Left lobe of liver (tissue), 2 donors: Measurements from ENCODE around the gene TRPV4. TPM values are rescaled to one million over a fixed set of nuclear protein-coding genes. Genes with fewer than 3 reads are reported as not detected.
"Not testable (repeated sequence)": the region's sequence is repeated elsewhere in the genome, so short reads cannot be mapped to it uniquely, and the experiment has no call there.

Source experiments
- ATAC-seq: fragments of 200-7000 bp; cut with Tn5 transposase; one replicate; pipeline ENCODE4 v1.9.1; 2020; ENCODE audit warnings: mild to moderate bottlenecking, moderate library complexity
- DNase-seq: peaks from one replicate; pipeline ENCODE4 v3.0.0-alpha.2; 2020; ENCODE audit warnings: low spot score
- total RNA-seq: library from RNA; stranded (reverse); gene quantifications from one replicate; pipeline ENCODE4 v1.2.1, GENCODE V29; 2021
- donor health status: DM: no; HTN: no; CAD: no; lungs with moderate emphysema.
- donor health status: DM: no; HTN: yes; CAD: no.

The TRPV4 gene
- total RNA-seq, 1 donor from 2014 or later = 6.7 TPM

DNA sequence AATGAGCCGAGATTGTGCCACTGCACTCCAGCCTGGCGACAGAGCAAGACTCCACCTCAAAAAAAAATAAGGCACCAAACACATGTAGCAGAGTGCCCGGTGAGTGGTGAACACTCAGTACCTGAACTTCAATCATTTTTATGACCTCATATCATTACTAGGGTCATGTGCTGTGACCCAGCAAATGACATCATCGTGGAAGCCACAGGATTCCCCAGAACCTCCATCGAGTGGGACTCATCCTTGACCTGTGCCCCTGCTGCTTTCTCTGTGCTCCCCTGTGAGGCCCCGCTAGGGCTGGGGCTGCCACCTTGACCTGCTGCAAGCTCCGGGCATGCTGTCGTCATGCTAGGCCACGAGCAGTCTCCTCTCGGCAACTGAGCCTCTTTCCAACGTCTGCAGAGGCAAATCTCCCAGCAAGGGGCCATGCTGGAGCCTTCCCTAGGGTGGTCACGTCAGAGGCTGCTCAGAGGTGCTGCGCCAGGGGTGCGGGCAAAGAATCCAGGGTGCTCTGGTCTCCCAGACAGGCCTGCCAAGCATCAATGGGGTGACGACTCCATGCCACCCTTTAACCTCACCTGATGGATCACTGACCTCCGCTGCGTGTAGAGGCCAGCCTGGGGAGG lies 28.6 kb upstream of the TRPV4 start:
- DNase-seq = no peak
- ATAC-seq = no peak

DNA sequence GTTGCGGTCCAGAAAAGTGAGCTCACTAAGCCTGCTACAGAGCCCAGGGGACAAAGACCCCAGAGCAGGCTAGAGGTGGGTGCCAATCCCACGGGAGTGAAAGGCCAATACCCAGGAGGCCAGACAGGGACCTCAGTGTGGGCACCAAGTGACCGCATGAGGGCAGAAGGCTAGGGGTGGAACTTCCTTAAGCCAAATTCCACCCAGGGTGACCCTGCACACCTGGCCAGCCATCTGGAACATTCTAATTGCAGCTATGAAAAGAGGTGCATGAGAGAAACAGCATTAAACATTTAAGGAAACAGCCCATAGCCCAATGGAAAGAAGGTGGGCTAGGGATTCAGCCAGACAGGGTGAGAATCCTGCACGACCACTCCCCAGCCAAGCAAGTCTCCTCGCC lies 27.8 kb upstream of the TRPV4 start:
- DNase-seq (no peak), ATAC-seq (no peak)

DNA sequence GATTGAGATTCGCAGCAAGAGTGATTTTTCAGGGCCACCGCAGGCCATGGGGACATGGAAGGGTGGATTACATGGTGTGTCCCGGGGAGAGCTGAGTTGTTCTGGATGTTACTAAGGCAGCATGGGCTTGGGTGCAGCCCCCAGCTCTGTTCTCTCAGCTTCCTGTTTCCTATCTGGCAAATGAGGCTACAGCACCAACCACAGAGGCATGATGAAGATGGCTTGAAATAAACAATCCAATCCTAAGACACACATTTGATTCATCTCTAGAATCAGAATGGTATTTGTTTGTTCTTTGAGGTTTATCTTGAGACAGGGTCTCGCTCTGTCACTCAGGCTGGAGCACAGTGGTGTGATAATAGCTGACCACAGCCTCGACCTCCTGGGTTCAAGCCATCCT lies 25.6 kb upstream of the TRPV4 start:
- DNase-seq (no peak), ATAC-seq (no peak)

DNA sequence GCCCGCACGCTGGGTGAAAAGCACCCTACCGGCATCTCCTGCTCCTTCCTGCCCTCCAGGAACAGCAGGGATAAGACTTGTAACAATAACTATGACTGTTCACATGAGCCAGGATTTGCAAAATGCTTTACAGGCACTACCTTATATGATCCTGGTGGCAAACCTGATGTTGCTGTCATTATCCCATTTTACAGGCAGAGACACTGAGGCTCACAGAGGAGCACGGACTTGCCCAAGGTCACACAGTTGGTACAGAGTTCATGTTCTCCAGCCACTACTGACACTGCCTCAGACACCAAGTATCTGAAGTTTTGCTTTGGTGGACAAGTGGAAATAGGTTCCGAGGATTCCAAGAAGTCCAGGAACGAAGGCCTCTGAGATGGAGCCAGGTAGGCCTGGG lies 24.5 kb upstream of the TRPV4 start:
- DNase-seq (no peak), ATAC-seq (no peak)

DNA sequence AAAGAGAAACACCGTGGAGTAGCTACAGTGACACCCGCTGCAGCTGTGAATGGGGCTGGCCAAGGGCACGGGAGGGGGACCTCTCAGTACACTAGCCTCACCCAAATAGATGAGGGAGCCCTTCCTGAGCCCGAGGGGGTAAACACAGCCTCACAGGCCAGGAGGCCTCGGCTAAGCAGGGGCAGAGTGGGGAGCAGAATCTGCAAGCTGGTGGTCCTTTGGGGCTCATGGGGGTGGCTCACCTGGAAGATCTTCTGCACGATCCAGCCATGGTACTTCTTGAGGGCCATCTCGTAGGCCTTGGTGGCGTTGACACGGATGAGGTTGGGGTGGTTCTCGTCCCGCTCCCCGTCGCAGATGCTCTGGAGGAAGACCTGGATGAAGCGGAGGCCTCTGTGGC lies 22.2 kb upstream of the TRPV4 start:
- ATAC-seq (no peak), DNase-seq (no peak)

DNA sequence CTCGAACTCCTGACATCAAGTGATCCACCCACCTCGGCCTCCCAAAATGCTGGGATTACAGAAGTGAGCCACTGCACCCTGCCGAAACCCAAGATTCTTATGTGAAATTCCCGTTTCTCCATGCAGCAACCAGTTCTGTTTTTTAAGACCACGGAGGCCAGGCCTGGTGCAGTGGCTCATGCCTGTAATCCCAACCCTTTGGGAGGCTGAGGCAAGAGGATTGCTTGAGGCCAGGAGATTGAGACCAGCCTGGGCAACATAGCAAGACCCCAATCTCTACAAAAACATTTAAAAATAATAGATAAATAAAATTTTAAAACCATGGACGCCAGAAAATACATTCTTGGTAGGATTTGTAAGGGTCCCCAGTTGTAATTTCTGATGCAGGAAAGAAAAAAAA lies 17.3 kb upstream of the TRPV4 start:
- not testable (repeated sequence) for ATAC-seq, DNase-seq

DNA sequence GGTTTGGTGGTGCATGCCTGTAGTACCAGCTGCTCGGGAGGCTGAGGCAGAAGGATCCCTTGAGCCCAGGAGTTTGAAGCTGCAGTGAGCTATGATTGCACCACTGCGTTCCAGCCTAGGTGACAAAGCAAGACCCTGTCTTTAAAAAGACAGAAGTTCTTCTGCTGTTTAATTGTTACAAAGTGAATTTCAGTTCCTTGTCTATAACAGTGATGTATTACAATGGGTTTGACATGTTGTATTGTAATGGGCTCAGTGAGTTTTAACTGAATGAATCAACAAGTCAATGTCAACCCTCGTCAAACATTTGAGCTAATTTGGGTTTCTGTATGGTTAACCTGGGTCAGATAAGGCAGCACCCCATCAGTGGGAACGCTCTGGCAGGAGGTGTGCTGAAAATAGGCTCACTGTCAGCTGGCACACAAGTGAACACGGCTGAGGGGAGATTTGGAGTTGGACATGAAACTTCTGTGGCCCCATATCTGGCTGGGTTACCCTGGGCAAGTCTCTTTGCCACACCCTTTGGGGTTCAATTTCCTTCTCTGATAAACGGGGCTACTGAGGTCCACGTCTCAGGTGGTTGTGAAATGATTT lies 14.0 kb upstream of the TRPV4 start:
- DNase-seq = no peak
- ATAC-seq = no peak

DNA sequence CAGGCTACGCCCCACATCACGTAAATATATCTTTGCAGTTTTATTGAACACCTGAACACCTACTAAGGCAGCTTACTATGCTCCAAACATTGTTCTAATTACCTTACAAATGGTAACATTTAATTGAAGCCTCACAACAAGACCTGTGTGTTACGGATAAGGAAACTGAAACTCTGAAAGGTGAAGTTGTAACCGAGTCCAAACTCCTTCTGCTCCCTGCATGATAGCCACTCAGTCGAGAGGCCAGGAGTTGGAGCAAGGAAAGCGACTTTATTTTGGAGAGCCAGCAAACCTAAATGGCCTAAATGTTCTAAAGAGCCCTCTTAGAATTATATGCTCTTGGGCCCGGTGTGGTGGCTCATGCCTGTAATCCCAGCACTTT lies 12.6 kb upstream of the TRPV4 start:
- ATAC-seq (no peak), DNase-seq (no peak)

DNA sequence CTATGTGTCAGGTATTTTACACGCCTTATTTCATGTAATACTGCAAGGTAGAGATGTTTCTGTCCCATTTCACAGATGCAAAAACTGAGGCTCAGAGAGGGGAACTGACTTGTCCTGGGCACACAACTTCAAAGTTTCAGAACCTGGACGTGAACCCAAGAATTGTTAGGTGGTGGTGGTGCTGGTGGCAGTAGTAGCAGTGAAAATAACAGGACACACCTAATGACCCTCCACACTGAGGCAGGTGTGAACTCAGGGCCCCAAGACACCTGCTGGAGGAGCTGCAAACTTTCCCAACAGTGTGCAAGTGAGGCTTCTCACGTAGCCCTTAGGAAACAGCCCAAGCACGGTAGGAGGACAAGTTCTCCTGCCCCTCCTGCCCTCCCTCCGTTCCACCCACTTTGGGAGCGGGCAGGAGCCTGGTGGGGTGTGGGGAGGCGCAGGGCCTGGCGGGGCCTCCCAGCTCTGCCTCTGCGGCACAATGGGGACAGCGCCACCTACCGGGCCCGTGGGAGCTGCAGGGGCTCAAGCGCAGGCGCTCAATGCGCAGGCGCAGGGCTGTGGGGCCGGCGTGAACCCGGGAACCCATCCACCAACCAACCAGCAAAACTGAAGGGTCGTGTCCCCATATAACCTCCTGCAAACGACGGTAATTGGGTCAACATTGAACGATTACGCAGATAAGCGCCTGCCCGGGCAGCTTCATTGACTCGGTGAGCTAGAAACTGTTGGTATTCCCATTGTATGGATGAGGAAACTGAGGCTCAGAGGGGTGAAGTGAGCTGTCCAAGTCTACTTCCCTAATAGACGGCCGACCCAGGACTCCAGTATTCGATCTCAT lies 12.0 kb upstream of the TRPV4 start:
- ATAC-seq = peak; percentile 99
- DNase-seq = peak; percentile 89

DNA sequence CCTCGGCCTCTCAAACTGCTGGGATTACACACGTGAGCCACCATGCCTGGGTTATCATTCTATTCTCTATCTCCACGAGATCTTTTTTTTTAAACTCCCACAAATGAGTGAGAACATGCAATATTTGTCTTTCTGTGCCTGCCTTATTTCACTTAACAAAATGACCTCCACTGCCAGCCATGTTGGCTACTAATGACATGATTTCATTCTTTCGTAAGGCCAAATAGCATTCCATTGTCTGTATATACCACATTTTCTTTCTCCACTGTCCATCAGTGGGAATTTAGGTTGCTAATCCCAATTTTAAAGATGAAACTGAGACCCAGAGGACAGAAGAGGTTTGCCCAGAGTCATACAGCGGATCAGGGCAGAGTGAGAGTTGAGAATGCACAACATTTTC lies 10.9 kb upstream of the TRPV4 start:
- DNase-seq (no peak), ATAC-seq (no peak)

DNA sequence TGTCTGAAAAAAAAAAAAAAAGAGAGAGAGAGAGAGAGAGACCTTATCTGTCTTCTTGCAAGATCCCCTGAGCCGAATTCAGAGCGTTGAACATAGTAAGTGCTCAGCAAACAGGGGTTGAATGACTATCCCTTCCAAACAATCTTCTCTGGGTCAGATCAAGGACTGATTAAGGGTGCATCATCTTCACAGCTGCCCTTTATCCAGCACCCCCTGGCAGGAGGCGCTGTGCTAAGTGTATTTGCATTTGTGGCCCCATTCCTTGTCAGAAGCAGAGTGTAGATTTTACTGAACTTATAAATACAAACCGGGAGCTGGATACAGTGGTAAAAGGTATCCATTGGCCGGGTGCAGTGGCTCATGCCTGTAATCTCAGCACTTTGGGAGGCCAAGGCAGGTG lies 8.8 kb upstream of the TRPV4 start:
- ATAC-seq = no peak
- no peak for DNase-seq

DNA sequence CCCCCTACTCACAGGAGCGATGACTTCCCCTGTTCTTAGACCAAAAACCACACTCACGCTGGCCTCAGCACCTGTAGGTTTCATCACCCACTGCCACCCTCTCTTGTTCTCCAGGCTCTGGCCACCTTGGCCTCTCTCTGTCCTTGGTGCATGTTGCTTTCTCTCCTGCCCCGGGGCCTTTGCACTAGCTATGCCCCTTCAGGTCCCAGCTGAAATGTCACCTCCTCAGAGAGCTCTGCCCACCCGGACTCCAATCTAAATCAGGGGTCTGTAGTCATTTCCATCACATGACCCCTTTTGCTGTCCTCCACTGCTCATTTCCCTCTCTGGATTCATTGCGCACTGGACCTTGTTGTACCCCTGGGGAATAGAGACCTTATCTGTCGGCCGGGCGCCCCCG lies 8.2 kb upstream of the TRPV4 start:
- ATAC-seq (no peak), DNase-seq (no peak)

DNA sequence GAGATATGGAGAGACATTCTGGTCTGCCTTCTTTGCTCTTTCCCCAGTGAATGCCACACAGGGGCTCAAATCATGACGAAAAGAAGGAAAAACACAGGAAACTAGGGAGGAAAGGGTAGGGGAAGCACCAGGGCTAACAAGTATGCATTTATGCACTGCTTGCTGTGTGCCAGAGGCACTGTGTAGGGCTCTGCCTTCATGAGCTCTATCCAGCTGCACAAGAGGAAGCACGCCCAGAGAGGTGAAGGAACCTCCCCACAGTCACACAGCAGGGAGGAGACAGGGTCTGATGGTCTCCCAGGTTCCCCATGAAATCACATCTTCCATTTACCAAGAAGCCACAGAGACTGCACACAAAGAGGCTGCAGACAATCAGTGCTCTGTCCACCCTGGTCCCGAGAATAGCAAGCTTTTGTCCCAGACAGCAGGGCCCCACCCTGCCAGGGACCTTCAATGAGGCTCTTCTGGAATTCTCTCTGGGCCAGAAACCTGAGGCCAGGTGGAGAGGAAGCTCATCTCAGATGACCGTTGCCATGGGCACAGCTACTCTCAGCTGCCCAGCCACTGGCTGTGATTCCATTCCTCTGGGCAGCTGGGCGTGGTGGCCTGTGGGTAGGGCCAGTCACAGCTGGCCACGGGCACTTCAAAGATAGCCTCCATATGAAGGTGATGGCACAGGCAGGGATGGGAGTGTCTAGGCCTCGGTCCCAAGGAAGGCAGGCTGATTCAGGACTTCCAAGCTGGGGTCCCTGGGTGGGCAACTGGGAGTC lies 7.3 kb upstream of the TRPV4 start:
- no peak for DNase-seq
- ATAC-seq = no peak

DNA sequence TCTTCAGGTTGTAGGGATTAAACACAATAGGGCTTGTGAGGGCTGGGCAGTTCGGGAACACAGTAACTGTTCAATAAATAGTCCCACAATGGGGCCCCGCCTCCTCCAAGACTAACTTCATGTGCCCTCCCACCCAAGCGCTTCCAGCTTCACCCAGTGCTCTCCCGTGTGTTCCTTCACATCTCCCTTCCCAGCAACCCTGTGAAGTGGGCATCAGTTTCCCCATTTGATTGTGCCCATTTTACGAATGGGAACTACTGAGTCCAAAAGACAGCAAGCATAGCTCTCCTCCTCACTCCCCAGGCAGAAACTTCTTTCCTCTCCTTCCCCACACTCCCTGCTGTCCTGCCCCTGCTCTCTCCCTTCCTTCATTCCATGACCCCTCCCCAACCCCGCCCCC lies 6.2 kb upstream of the TRPV4 start:
- ATAC-seq = no peak
- DNase-seq = no peak

DNA sequence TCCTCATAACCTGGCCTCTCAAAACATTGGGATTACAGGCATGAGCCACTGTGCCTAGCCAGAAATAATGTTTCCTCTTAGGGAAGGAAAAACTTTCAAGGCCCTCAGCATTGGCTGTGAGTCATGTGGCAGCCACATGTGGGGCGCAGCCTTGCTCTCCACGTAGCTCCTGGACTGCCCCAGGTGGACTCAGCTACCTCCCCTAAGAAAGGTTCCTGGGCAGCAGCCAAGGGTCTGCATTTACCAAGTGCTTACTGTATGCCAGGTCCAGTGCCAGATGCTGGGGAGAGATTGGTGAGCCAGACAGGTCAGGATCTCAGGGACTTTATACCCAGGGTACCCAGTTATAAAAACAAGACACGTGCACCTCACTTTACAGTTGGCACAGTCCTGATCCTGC lies 3.7 kb upstream of the TRPV4 start:
- DNase-seq (no peak), ATAC-seq (no peak)

DNA sequence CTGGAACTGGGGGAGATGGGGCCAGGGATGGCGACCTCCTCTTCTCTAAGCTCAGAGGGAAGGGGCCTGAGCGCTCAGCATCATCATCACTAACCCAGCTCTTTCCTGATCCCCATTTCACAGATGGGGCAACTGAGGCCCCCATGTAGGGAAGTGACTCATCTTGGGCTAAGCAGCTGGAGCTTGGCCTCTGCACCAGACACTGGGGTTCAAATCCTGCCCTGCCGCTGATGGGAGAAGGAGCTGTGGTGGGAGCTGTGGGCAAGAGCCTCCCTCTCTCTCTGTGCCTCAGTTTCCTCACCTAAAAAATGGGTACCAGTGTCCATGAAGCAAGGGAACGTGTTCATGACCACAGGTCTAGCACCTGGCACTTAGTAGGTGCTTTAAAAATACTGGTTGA lies 2.6 kb upstream of the TRPV4 start:
- DNase-seq (no peak), ATAC-seq (no peak)

DNA sequence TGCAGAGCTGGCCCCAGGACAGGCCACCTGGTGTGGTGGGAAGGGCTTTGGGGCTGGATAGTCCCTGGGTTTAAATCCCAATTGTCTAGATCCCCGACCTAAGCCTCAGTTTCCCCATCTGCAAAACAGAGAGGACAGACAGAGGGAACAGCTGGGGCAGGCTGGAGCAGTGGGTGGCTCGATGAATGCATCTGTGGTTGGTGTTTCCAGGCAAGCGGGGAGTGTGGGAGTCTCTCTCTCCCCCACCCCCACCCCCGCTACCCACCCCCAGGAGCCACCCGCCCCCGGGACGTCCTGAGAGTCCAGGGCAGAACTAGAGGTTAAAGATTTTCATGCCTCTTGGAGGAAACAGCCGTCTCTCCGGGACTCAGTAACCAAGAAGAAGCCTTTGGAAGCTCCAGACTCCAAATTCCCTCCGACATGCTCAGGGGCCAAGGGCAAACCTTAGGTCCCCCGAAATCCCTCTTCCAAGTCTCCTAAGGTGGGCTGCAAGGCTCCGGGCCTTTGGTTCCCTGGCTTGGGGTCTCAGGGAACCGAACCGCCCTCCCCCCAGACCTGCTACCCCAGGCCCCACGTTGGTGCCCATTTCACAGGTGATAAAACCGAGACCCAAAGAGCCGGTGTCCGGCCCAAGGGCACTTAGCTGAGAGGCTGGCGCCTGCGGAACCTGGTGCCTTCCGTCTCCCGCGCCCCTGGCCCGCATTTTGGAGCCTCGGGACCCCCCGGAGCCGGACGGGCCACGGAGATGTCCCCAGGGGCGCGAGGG lies 474 bp downstream of the TRPV4 start:
- DNase-seq (no peak), ATAC-seq (no peak)

DNA sequence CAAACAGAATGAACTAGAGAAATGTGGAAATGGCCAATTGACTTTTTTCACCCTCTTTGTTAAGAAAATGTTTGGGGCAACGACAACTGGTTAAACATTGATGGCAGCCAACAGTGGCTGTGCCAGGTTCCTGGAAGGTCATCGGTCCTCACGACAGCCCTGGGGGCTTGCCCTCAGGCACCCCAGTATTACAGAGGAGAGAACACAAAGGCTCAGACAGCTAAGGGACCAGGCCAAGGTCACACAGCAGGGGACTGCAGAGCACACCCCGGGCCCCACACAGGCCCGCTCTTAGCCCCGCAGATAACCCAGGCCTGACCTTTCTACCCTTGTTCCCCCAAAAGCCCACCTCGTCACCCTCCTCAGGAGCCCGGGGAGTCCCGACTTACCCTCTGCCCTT lies 1.3 kb downstream of the TRPV4 start:
- ATAC-seq = peak; percentile 43
- peak; percentile 62 for DNase-seq

DNA sequence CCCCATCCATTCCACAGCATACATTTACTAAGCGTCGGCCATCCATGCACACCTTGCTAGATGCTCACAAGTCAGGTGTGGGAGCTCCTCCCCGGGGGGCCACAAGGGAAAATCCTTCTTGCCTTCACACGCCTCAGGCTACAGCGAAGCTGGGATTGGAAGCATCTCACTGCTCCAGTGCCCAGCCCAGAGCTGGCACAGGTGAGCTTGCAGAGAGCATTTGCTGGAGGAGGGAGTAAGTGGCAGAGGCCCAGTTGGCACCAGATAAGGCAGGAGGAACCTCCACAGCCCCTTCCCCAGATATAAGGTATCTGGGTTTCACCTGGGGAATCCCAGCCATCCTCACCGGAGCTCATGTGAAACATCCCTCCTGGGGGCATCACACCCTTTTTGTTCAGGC lies 1.8 kb downstream of the TRPV4 start:
- DNase-seq (peak; percentile 58), ATAC-seq (peak; percentile 57)

DNA sequence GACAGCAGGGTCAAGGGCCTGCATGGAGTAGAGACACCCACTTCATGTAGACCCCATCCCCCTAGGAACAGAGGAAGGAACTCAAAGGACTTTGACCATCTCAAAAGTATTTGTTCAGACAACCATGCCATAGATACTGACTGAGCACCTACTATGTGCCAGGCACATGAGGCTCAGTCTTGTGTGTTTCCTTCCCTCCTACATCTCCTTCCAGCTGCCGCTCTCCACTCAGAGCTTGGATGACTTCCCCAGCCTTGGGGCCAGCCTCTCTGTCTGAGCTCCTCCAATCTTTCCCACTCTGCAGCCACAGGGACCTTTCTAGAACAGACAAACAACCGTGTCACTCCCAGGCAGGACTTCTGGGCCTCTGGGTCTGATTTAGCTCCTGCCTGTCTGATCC lies 2.5 kb downstream of the TRPV4 start:
- no peak for DNase-seq
- ATAC-seq = peak; percentile 30

DNA sequence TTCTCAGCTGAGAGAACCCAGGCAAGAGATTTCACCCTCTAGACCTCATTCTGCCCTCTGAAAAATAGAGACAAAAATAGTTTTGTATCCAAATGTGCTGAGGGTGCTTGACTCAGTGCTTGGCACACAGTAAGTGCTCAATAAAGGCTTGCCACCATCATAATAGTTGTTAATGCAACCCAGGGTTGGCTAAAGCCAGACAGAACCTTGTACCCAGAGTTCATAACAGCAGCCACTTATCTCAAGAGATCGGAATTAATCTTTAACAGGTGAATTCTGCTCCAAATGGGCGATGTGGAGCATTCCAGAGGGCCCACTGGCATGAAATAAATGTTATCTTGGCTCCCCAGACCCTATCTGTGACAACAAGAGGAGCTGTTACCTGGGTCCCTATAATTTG lies 2.9 kb downstream of the TRPV4 start:
- DNase-seq (peak; percentile 59), ATAC-seq (peak; percentile 69)
